Measurements from ENCODE around the gene TBC1D9. TPM values are rescaled to one million over a fixed set of nuclear protein-coding genes. Genes with fewer than 3 reads are reported as not detected.

Gene TBC1D9
- 5.4 to 8.2 TPM (median 6.4 TPM) in 5 replicates for total RNA-seq (2022; extraction: Qiagen RNA extraction)

GRCh38 chr4:140756319-140757231 lies at the start of gene TBC1D9:
Gene TBC1D9, minus strand, starts transcription at chr4:140756385. Its CDS starts 340 bp downstream, at chr4:140756045.

Other genes with a start within 250 kb of the TBC1D9 start
- 8.3 to 13.1 TPM (median 10.4 TPM) in 5 replicates for gene ELMOD2, start 232.2 kb downstream of the TBC1D9 start, total RNA-seq (2022; extraction: Qiagen RNA extraction)
- not detected in 5 replicates for gene UCP1, start 187.4 kb downstream of the TBC1D9 start, total RNA-seq (2022; extraction: Qiagen RNA extraction)

Data from A549 treated with Hydrocortisone at 1 μM for 4 hours (cell line).